ENCODE data around the gene CDK10.

GRCh38 chr16:89716493-89716892 is 30.0 kb downstream of the CDK10 start:
- no peak for TF ChIP-seq POLR2AphosphoS5 (IDR thresholded peaks at IDR 0.05; ENCODE audit: borderline replicate concordance, low read depth, low read length)
- no peak for TF ChIP-seq EZH2 (IDR thresholded peaks at IDR 0.05)
- TF ChIP-seq FOXP2 (optimal IDR thresholded peaks at IDR 0.05; ENCODE audit: control extremely low read depth, extremely low read length, insufficient read depth): no peak

Data from SK-N-MC (cell line).